Neural crest cell (in vitro differentiated cells): Measurements from ENCODE around the gene GET3. TPM values are rescaled to one million over a fixed set of nuclear protein-coding genes. Genes with fewer than 3 reads are reported as not detected.
A peak's percentile ranks its signal among the peaks of the same experiment; 100 is the strongest.

Source experiments
- DNase-seq: peaks from one replicate; pipeline ENCODE4 v3.0.0; 2021; ENCODE audit warnings: low read depth, mixed read lengths, low spot score
- H3K27ac Mint-ChIP-seq: one replicate; pipeline ENCODE4 v1.8.0; 2021; ENCODE audit warnings: mild to moderate bottlenecking, mixed read lengths; ENCODE audit not compliant: unreplicated experiment
- H3K27me3 Mint-ChIP-seq: 2 replicates; pipeline ENCODE4 v1.8.0; 2021; ENCODE audit warnings: low read depth, mild to moderate bottlenecking, mixed read lengths
- H3K36me3 Mint-ChIP-seq: 2 replicates; pipeline ENCODE4 v1.8.0; 2021; ENCODE audit warnings: low read depth, mild to moderate bottlenecking, mixed read lengths
- H3K4me1 Mint-ChIP-seq: 2 replicates; pipeline ENCODE4 v1.8.0; 2021; ENCODE audit warnings: mixed read lengths
- H3K4me3 Mint-ChIP-seq: one replicate; pipeline ENCODE4 v1.8.0; 2021; ENCODE audit warnings: mild to moderate bottlenecking, mixed read lengths
- H3K9me3 Mint-ChIP-seq: 2 replicates; pipeline ENCODE4 v1.8.0; 2021; ENCODE audit warnings: mixed read lengths
- CTCF ChIP-seq: fragments of 200-600 bp; sonication (generic); conservative IDR thresholded peaks from 2 replicates; pipeline ENCODE4 v1.5.0; 2021; ENCODE audit warnings: antibody characterized with exemption, mild to moderate bottlenecking
- total RNA-seq: library from RNA; stranded (reverse); gene quantifications from 2 replicates; pipeline ENCODE4 v1.2.1, GENCODE V29; 2021

Gene GET3
- total RNA-seq, 1 donor from 2014 or later, result 72.5 TPM

- Mint-ChIP-seq H3K4me3 (no peak overlapping the region), H3K27ac (no peak overlapping the region), H3K36me3 (no peaks in the 10 kb centered on the region)
Observed at GRCh38 chr19:12767150-12767549, 29.9 kb downstream of the GET3 start.

GRCh38 chr19:12767666-12768065, 30.4 kb downstream of the GET3 start:
- Mint-ChIP-seq H3K27ac (no peak overlapping the region), H3K9me3 (no peaks in the 10 kb centered on the region), H3K4me1 (peaks cover 4% of the 10 kb centered on the region), H3K27me3 (no peaks in the 10 kb centered on the region), H3K4me3 (no peak overlapping the region), H3K36me3 (no peaks in the 10 kb centered on the region)
- no peak for DNase-seq
- TF ChIP-seq CTCF, result no peak

More at GRCh38 chr19:12767150-12767549, 29.9 kb downstream of the GET3 start:
- Mint-ChIP-seq H3K27me3 (no peaks in the 10 kb centered on the region), H3K4me1 (peaks cover 4% of the 10 kb centered on the region), H3K9me3 (no peaks in the 10 kb centered on the region)
- no peak for TF ChIP-seq CTCF
- DNase-seq, result no peak

- H3K4me1 Mint-ChIP-seq, result peaks cover 14% of the 10 kb centered on the region
- peak; percentile 42 for DNase-seq
- H3K36me3 Mint-ChIP-seq, result no peaks in the 10 kb centered on the region
- no peaks in the 10 kb centered on the region for H3K9me3 Mint-ChIP-seq
- no peak overlapping the region for H3K4me3 Mint-ChIP-seq
- no peak for TF ChIP-seq CTCF
- H3K27me3 Mint-ChIP-seq, result no peaks in the 10 kb centered on the region
- H3K27ac Mint-ChIP-seq, result no peak overlapping the region
Observed at GRCh38 chr19:12769689-12770088, 32.4 kb downstream of the GET3 start.

GRCh38 chr19:12770922-12771321, 33.6 kb downstream of the GET3 start:
- Mint-ChIP-seq H3K4me3 (no peak overlapping the region), H3K36me3 (no peaks in the 10 kb centered on the region), H3K9me3 (no peaks in the 10 kb centered on the region), H3K27me3 (no peaks in the 10 kb centered on the region), H3K4me1 (peaks cover 15% of the 10 kb centered on the region), H3K27ac (no peak overlapping the region)
- DNase-seq, result no peak
- no peak for TF ChIP-seq CTCF

- no peak for TF ChIP-seq CTCF
- peaks cover 16% of the 10 kb centered on the region for H3K4me1 Mint-ChIP-seq
- H3K27ac Mint-ChIP-seq, result no peak overlapping the region
- DNase-seq, result no peak
- no peaks in the 10 kb centered on the region for H3K27me3 Mint-ChIP-seq
- H3K4me3 Mint-ChIP-seq, result peak overlapping the region; percentile 38
- H3K9me3 Mint-ChIP-seq, result no peaks in the 10 kb centered on the region
- H3K36me3 Mint-ChIP-seq, result no peaks in the 10 kb centered on the region
Observed at GRCh38 chr19:12772323-12772722, 35.0 kb downstream of the GET3 start.

GRCh38 chr19:12773571-12773970, 36.3 kb downstream of the GET3 start:
- DNase-seq, result no peak
- Mint-ChIP-seq H3K36me3 (no peaks in the 10 kb centered on the region), H3K9me3 (no peaks in the 10 kb centered on the region), H3K27ac (no peak overlapping the region), H3K4me3 (peak overlapping the region; percentile 75), H3K27me3 (peaks cover 3% of the 10 kb centered on the region), H3K4me1 (peaks cover 26% of the 10 kb centered on the region)
- no peak for TF ChIP-seq CTCF
